HepG2 (cell line): ENCODE results near the gene SDHD. TPM values are rescaled to one million over a fixed set of nuclear protein-coding genes. Genes with fewer than 3 reads are reported as not detected.
A peak's percentile ranks its signal among the peaks of the same experiment; 100 is the strongest.

Experiments
- ATF3 ChIP-seq: sonication (generic); formaldehyde crosslinking; IDR thresholded peaks from 2 replicates; pipeline ENCODE4 v1.4.0; 2020; ENCODE audit warnings: missing genetic modification reagents
- CHD2 ChIP-seq: IDR thresholded peaks from 2 replicates; pipeline ENCODE4 v1.6.1; 2011; ENCODE audit warnings: low read depth, low read length, improper control_type of control experiment
- GABPB1 ChIP-seq: IDR thresholded peaks from 2 replicates; pipeline ENCODE4 v1.6.1; 2016; ENCODE audit warnings: mild to moderate bottlenecking, missing genetic modification reagents, moderate library complexity, missing compliant biosample characterization
- HNRNPH1 ChIP-seq: fragments of 200-400 bp; formaldehyde crosslinking; optimal IDR thresholded peaks from 2 replicates; pipeline ENCODE3; 2017; ENCODE audit warnings: mild to moderate bottlenecking, low read depth, low read length
- KDM2A ChIP-seq: sonication (generic); formaldehyde crosslinking; IDR thresholded peaks from 2 replicates; pipeline ENCODE4 v1.4.0; 2020; ENCODE audit warnings: low read depth, missing genetic modification reagents, borderline replicate concordance
- MED8 ChIP-seq: sonication (generic); formaldehyde crosslinking; IDR thresholded peaks from 2 replicates; pipeline ENCODE4 v1.8.1; 2023; ENCODE audit warnings: mild to moderate bottlenecking, missing genetic modification reagents; ENCODE audit not compliant: insufficient replicate concordance
- NR2F2 ChIP-seq: IDR thresholded peaks from 2 replicates; pipeline ENCODE4 v1.6.1; 2012; ENCODE audit warnings: low read depth, inconsistent platforms, borderline replicate concordance
- SNRNP70 ChIP-seq: fragments of 200-400 bp; formaldehyde crosslinking; IDR thresholded peaks from 2 replicates; pipeline ENCODE4 v1.6.1; 2017; ENCODE audit warnings: mild to moderate bottlenecking, low read depth, low read length, moderate library complexity
- SP140L ChIP-seq: sonication (generic); formaldehyde crosslinking; IDR thresholded peaks from 2 replicates; pipeline ENCODE4 v1.4.0; 2020; ENCODE audit warnings: missing genetic modification reagents, borderline replicate concordance
- SRSF9 ChIP-seq: fragments of 200-400 bp; formaldehyde crosslinking; IDR thresholded peaks from 2 replicates; pipeline ENCODE4 v1.6.1; 2018; ENCODE audit warnings: borderline replicate concordance, mild to moderate bottlenecking, low read depth, low read length; ENCODE audit not compliant: insufficient read depth, poor library complexity, severe bottlenecking
- TFDP2 ChIP-seq: sonication (generic); formaldehyde crosslinking; IDR thresholded peaks from 2 replicates; pipeline ENCODE4 v1.4.0; 2020; ENCODE audit warnings: missing genetic modification reagents
- WIZ ChIP-seq: sonication (generic); formaldehyde crosslinking; IDR thresholded peaks from 2 replicates; pipeline ENCODE4 v1.5.1; 2020; ENCODE audit warnings: mild to moderate bottlenecking, missing genetic modification reagents
- ZBTB49 ChIP-seq: sonication (generic); formaldehyde crosslinking; IDR thresholded peaks from 2 replicates; pipeline ENCODE4 v1.4.0; 2020; ENCODE audit warnings: missing genetic modification reagents, borderline replicate concordance
- ZFP37 ChIP-seq: sonication (generic); formaldehyde crosslinking; IDR thresholded peaks from 2 replicates; pipeline ENCODE4 v1.4.0; 2020; ENCODE audit warnings: missing genetic modification reagents, borderline replicate concordance
- ZNF205 ChIP-seq: IDR thresholded peaks from 2 replicates; pipeline ENCODE4 v1.6.1; 2018; ENCODE audit warnings: missing biosample characterization, missing genetic modification reagents
- ZNF770 ChIP-seq: sonication (generic); formaldehyde crosslinking; IDR thresholded peaks from 2 replicates; pipeline ENCODE4 v1.5.0; 2020; ENCODE audit warnings: mild to moderate bottlenecking, missing genetic modification reagents
- polyA plus RNA-seq, 8 experiments: library from polyadenylated mRNA; depleted of rRNA in 3 of 8; stranded (reverse) in 7 of 8; unstranded in 1 of 8; fragments of >200 nt; fragmentation: Illumina TruSeq in 4 of 8; extraction: Trizol in 4 of 8; gene quantifications; 2 replicates each; pipeline versions ENCODE4 v1.2.1 to v1.2.3, GENCODE V29; 2011 to 2016; ENCODE audit warnings: low read depth in 4 of 8, missing spikeins in 1 of 8, mixed read lengths in 1 of 8; ENCODE audit not compliant: insufficient read depth in 1 of 8
- total RNA-seq, 5 experiments: library from RNA; depleted of rRNA; stranded (reverse); fragments of >200 nt; fragmentation: Illumina TruSeq; extraction: Trizol; gene quantifications; 2 replicates each; pipeline ENCODE4 v1.2.3, GENCODE V29; 2016; ENCODE audit warnings: low read depth in 1 of 5
- TF ChIP-seq, protein P1 (sequence below): sonication (generic); formaldehyde crosslinking; IDR thresholded peaks from 2 replicates; pipeline ENCODE4 v1.5.0; 2020; ENCODE audit warnings: missing genetic modification reagents
- TF ChIP-seq, protein P2 (sequence below): sonication (generic); formaldehyde crosslinking; IDR thresholded peaks from 2 replicates; pipeline ENCODE4 v1.4.0; 2020; ENCODE audit warnings: missing genetic modification reagents; ENCODE audit errors: not compliant biosample characterization

SDHD gene
- total and polyA plus RNA-seq, 2 of the 13 experiments (the other 11 are each of a cell fraction or from before 2014, with no cell fraction given), result 117 to 123 TPM

GRCh38 chr11:112086422-112087191, at the start of gene SDHD, which contains the start of gene TIMM8B (continued):
- TF ChIP-seq SRSF9, result no peak
- TF ChIP-seq MED8 (CRISPR knock-in tag), result no peak
- TF ChIP-seq SNRNP70, result no peak
- no peak for TF ChIP-seq ZNF205
- TF ChIP-seq ZNF770 (CRISPR knock-in tag), result peak; percentile 19
- no peak for TF ChIP-seq ZBTB49 (CRISPR knock-in tag)
- TF ChIP-seq CHD2, result no peak
- peak; percentile 88; the same call in 1 of the 2 replicates for TF ChIP-seq WIZ
- no peak for TF ChIP-seq HNRNPH1
- TF ChIP-seq, protein P1, sequence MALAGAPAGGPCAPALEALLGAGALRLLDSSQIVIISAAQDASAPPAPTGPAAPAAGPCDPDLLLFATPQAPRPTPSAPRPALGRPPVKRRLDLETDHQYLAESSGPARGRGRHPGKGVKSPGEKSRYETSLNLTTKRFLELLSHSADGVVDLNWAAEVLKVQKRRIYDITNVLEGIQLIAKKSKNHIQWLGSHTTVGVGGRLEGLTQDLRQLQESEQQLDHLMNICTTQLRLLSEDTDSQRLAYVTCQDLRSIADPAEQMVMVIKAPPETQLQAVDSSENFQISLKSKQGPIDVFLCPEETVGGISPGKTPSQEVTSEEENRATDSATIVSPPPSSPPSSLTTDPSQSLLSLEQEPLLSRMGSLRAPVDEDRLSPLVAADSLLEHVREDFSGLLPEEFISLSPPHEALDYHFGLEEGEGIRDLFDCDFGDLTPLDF (CRISPR knock-in tag), result peak; percentile 50; the same call in 1 of the 2 replicates
- TF ChIP-seq, protein P2, sequence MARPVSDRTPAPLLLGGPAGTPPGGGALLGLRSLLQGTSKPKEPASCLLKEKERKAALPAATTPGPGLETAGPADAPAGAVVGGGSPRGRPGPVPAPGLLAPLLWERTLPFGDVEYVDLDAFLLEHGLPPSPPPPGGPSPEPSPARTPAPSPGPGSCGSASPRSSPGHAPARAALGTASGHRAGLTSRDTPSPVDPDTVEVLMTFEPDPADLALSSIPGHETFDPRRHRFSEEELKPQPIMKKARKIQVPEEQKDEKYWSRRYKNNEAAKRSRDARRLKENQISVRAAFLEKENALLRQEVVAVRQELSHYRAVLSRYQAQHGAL (CRISPR knock-in tag), result no peak
- peak; percentile 60; the same call in 1 of the 2 replicates for TF ChIP-seq TFDP2 (CRISPR knock-in tag)
- TF ChIP-seq GABPB1 (CRISPR knock-in tag), result peak; percentile 100
- 0 out of 2 replicates have a peak, but pooled peaks have one; percentile 4 for TF ChIP-seq ATF3
- TF ChIP-seq KDM2A (CRISPR knock-in tag), result peak; percentile 98
- no peak for TF ChIP-seq ZFP37 (CRISPR knock-in tag)
- 0 out of 2 replicates have a peak, but pooled peaks have one; percentile 22 for TF ChIP-seq SP140L (CRISPR knock-in tag)
- no peak; the same call in 1 of the 2 replicates for TF ChIP-seq NR2F2
